CD4-positive, alpha-beta T cell treated with Interleukin-15 for 4 hours (primary cell): Measurements from ENCODE around the gene LIME1.
A peak's percentile ranks its signal among the peaks of the same experiment; 100 is the strongest.
"Not testable (repeated sequence)": the region's sequence is repeated elsewhere in the genome, so short reads cannot be mapped to it uniquely, and the experiment has no call there.

Experiments
- DNase-seq: peaks from one replicate; pipeline ENCODE4 v3.0.0-alpha.2; 2020; ENCODE audit warnings: low spot score

LIME1 gene

GRCh38 chr20:63708301-63709148 is 27.9 kb upstream of the LIME1 start:
- no peak for DNase-seq

- no peak for DNase-seq
These were observed 27.3 kb upstream of the LIME1 start for GRCh38 chr20:63709149-63709527.

- no peak for DNase-seq
These were observed 25.3 kb upstream of the LIME1 start for GRCh38 chr20:63711085-63711645.

- DNase-seq = no peak
These were observed 24.3 kb upstream of the LIME1 start for GRCh38 chr20:63712191-63712590.

GRCh38 chr20:63714858-63715257 is 21.6 kb upstream of the LIME1 start:
- no peak for DNase-seq

- no peak for DNase-seq
These were observed 17.5 kb upstream of the LIME1 start for GRCh38 chr20:63718996-63719395.

GRCh38 chr20:63722967-63723622 is 13.4 kb upstream of the LIME1 start:
- not testable (repeated sequence) for DNase-seq

- not testable (repeated sequence) for DNase-seq
These were observed 6.2 kb upstream of the LIME1 start for GRCh38 chr20:63730189-63730733.

- no peak for DNase-seq
These were observed 5.1 kb upstream of the LIME1 start for GRCh38 chr20:63731410-63731809.

- no peak for DNase-seq
These were observed 4.1 kb upstream of the LIME1 start for GRCh38 chr20:63732118-63733095.

GRCh38 chr20:63733117-63733516 is 3.3 kb upstream of the LIME1 start:
- no peak for DNase-seq

GRCh38 chr20:63733579-63734081 is 2.8 kb upstream of the LIME1 start:
- no peak for DNase-seq

- no peak for DNase-seq
These were observed 2.1 kb upstream of the LIME1 start for GRCh38 chr20:63734111-63734945.

- DNase-seq = no peak
These were observed 1.3 kb upstream of the LIME1 start for GRCh38 chr20:63734946-63735858.

GRCh38 chr20:63736893-63737694 is 630 bp downstream of the LIME1 start:
- peak; percentile 58 for DNase-seq

GRCh38 chr20:63737695-63737944 is 1.2 kb downstream of the LIME1 start:
- DNase-seq = no peak

GRCh38 chr20:63737945-63738686 is 1.7 kb downstream of the LIME1 start:
- DNase-seq = no peak

GRCh38 chr20:63738687-63739129 is 2.2 kb downstream of the LIME1 start:
- no peak for DNase-seq
